Caco-2 (cell line): Measurements from ENCODE around the gene SGMS1. TPM values are rescaled to one million over a fixed set of nuclear protein-coding genes. Genes with fewer than 3 reads are reported as not detected.

Experiments used
- BruUV-seq: library from RNA; stranded (reverse); fragments of 400-500 nt; replicated peaks from 2 replicates; lab custom pipeline; 2021; lab: Mats Ljungman, UMichigan
- CTCF ChIA-PET: fragments of 300-600 bp; sonication (Branson Sonifier 250); formaldehyde crosslinking; loops from one replicate; lab custom pipeline; 2022; ENCODE audit warnings: antibody characterized with exemption; lab: Charles Lee
- POLR2A ChIA-PET: fragments of 300-600 bp; sonication (Branson Sonifier 250); formaldehyde crosslinking; loops from one replicate; lab custom pipeline; 2022; ENCODE audit warnings: antibody characterized with exemption; lab: Charles Lee
- DNase-seq, 2 experiments: peaks; one replicate each; pipeline versions ENCODE4 v3.0.0 to v3.0.0-alpha.2; 2020 to 2022
- H3K27me3 ChIP-seq: replicated peaks from 2 replicates; pipeline ENCODE4 v1.6.0; 2011; ENCODE audit warnings: low read length; ENCODE audit not compliant: control insufficient read depth, insufficient read depth
- H3K36me3 ChIP-seq: 2 replicates; pipeline ENCODE4 v1.5.1; 2011; ENCODE audit warnings: low read length; ENCODE audit not compliant: control insufficient read depth, insufficient read depth
- H3K4me1 ChIP-seq: fragments of 250-450 bp; sonication (Bioruptor Pico); 2 replicates; pipeline ENCODE4 v1.5.1; 2020; ENCODE audit warnings: mild to moderate bottlenecking
- H3K4me3 ChIP-seq: 2 replicates; pipeline ENCODE4 v1.5.1; 2011; ENCODE audit warnings: low read depth, mild to moderate bottlenecking, control low read depth, low read length
- H3K9me3 ChIP-seq: fragments of 250-450 bp; sonication (Bioruptor Pico); 2 replicates; pipeline ENCODE4 v1.5.1; 2020; ENCODE audit warnings: mild to moderate bottlenecking, moderate library complexity
- H3K27ac Mint-ChIP-seq: one replicate; pipeline ENCODE4 v1.8.0; 2022; ENCODE audit warnings: mixed read lengths; ENCODE audit not compliant: unreplicated experiment
- H3K27me3 Mint-ChIP-seq: one replicate; pipeline ENCODE4 v1.8.0; 2022; ENCODE audit warnings: mixed read lengths; ENCODE audit not compliant: insufficient read depth, unreplicated experiment
- H3K36me3 Mint-ChIP-seq: one replicate; pipeline ENCODE4 v1.8.0; 2022; ENCODE audit warnings: mild to moderate bottlenecking, mixed read lengths; ENCODE audit not compliant: insufficient read depth, unreplicated experiment
- H3K4me1 Mint-ChIP-seq: one replicate; pipeline ENCODE4 v1.8.0; 2022; ENCODE audit warnings: low read depth, mixed read lengths; ENCODE audit not compliant: unreplicated experiment
- H3K4me3 Mint-ChIP-seq: one replicate; pipeline ENCODE4 v1.8.0; 2022; ENCODE audit warnings: mild to moderate bottlenecking, moderate library complexity, mixed read lengths; ENCODE audit not compliant: unreplicated experiment
- H3K9me3 Mint-ChIP-seq: one replicate; pipeline ENCODE4 v1.8.0; 2022; ENCODE audit warnings: mixed read lengths; ENCODE audit not compliant: unreplicated experiment
- CTCF ChIP-seq, 2 experiments: fragments of 200-600 bp in 1 of 2; IDR thresholded peaks; 1 replicate in 1 of 2; 2 replicates in 1 of 2; pipeline versions ENCODE4 v1.5.1 to v1.8.0; 2011 to 2022; ENCODE audit warnings: antibody characterized with exemption in 1 of 2, control low read depth in 1 of 2, inconsistent platforms in 1 of 2, low read depth in 1 of 2, low read length in 1 of 2, mild to moderate bottlenecking in 1 of 2, moderate library complexity in 1 of 2; ENCODE audit not compliant: insufficient read depth in 1 of 2, severe bottlenecking in 1 of 2, unreplicated experiment in 1 of 2
- intact Hi-C: fragments of 100-400 bp; cut with micrococcal nuclease; formaldehyde crosslinking; loops from one replicate; pipeline ENCODE4 v1.10.0; 2022; ENCODE audit not compliant: unreplicated experiment
- total RNA-seq: library from RNA; stranded (reverse); gene quantifications from 2 replicates; pipeline ENCODE4 v1.2.3, GENCODE V29; 2022

SGMS1 gene
- total RNA-seq, 1 experiment from 2014 or later, result 30.5 TPM

- no peaks in the 10 kb centered on the region for H3K27me3 Mint-ChIP-seq
- H3K4me1 ChIP-seq, result no peaks in the 10 kb centered on the region
- POLR2A ChIA-PET, result no interaction called here
- no peak overlapping the region for H3K27ac Mint-ChIP-seq
- TF ChIP-seq CTCF (IDR thresholded peaks at IDR 0.05; ENCODE audit: insufficient read depth in 1 of 2, low read depth in 1 of 2, low read length in 1 of 2, severe bottlenecking in 1 of 2, unreplicated experiment in 1 of 2), result no peak
- H3K4me3 ChIP-seq, result no peak overlapping the region
- no peaks in the 10 kb centered on the region for H3K4me1 Mint-ChIP-seq
- BruUV-seq, result no TSS peak
- H3K36me3 Mint-ChIP-seq, result peaks cover 11% of the 10 kb centered on the region
- CTCF ChIA-PET, result interaction anchor here (0.6 kb wide), 1 partner anchor 101 kb away, joined by 3 read pairs; no protein-coding TSS in a partner anchor
- intact Hi-C loops, result no loop called here
- H3K27me3 ChIP-seq, result no peaks in the 10 kb centered on the region
- DNase-seq, result no peak
- no peaks in the 10 kb centered on the region for H3K9me3 ChIP-seq
- H3K4me3 Mint-ChIP-seq, result no peak overlapping the region
- H3K36me3 ChIP-seq, result no peaks in the 10 kb centered on the region
- H3K9me3 Mint-ChIP-seq, result no peaks in the 10 kb centered on the region
Observed at GRCh38 chr10:50316695-50317648, 306.8 kb downstream of the SGMS1 start.

- H3K27me3 ChIP-seq, result no peaks in the 10 kb centered on the region
- Mint-ChIP-seq H3K9me3 (no peaks in the 10 kb centered on the region), H3K27ac (no peak overlapping the region), H3K27me3 (no peaks in the 10 kb centered on the region), H3K36me3 (peaks cover 9% of the 10 kb centered on the region), H3K4me1 (no peaks in the 10 kb centered on the region), H3K4me3 (no peak overlapping the region)
- no peaks in the 10 kb centered on the region for H3K36me3 ChIP-seq
- intact Hi-C loops, result no loop called here
- no TSS peak for BruUV-seq
- no peaks in the 10 kb centered on the region for H3K9me3 ChIP-seq
- no peak for TF ChIP-seq CTCF (IDR thresholded peaks at IDR 0.05; ENCODE audit: insufficient read depth in 1 of 2, low read depth in 1 of 2, low read length in 1 of 2, severe bottlenecking in 1 of 2, unreplicated experiment in 1 of 2)
- ChIA-PET POLR2A (no interaction called here), CTCF (no interaction called here)
- H3K4me1 ChIP-seq, result no peaks in the 10 kb centered on the region
- H3K4me3 ChIP-seq, result no peak overlapping the region
- no peak for DNase-seq
Observed at GRCh38 chr10:50316174-50316573, 307.6 kb downstream of the SGMS1 start.

- no TSS peak for BruUV-seq
- H3K9me3 Mint-ChIP-seq, result no peaks in the 10 kb centered on the region
- no peaks in the 10 kb centered on the region for H3K4me1 Mint-ChIP-seq
- Histone ChIP-seq H3K27me3 (no peaks in the 10 kb centered on the region), H3K9me3 (no peaks in the 10 kb centered on the region), H3K36me3 (no peaks in the 10 kb centered on the region), H3K4me1 (no peaks in the 10 kb centered on the region), H3K4me3 (no peak overlapping the region)
- peaks cover 11% of the 10 kb centered on the region for H3K36me3 Mint-ChIP-seq
- no peak overlapping the region for H3K27ac Mint-ChIP-seq
- TF ChIP-seq CTCF (IDR thresholded peaks at IDR 0.05; ENCODE audit: insufficient read depth in 1 of 2, low read depth in 1 of 2, low read length in 1 of 2, severe bottlenecking in 1 of 2, unreplicated experiment in 1 of 2), result no peak
- no peak overlapping the region for H3K4me3 Mint-ChIP-seq
- intact Hi-C loops, result no loop called here
- H3K27me3 Mint-ChIP-seq, result no peaks in the 10 kb centered on the region
- ChIA-PET CTCF (no interaction called here), POLR2A (no interaction called here)
- no peak for DNase-seq
Observed at GRCh38 chr10:50315424-50315823, 308.3 kb downstream of the SGMS1 start.
